Muscle layer of duodenum (tissue), 2 donors: Measurements from ENCODE around the gene ABHD4.
"Not testable (repeated sequence)": the region's sequence is repeated elsewhere in the genome, so short reads cannot be mapped to it uniquely, and the experiment has no call there.

Experiments used
- H3K27ac ChIP-seq: one replicate; pipeline ENCODE4 v1.7.0; 2013; ENCODE audit warnings: mild to moderate bottlenecking, low read length
- H3K27me3 ChIP-seq: one replicate; pipeline ENCODE4 v1.7.0; 2013; ENCODE audit warnings: low read depth, mild to moderate bottlenecking, control low read depth, low read length
- H3K36me3 ChIP-seq, 2 donors: one replicate each; pipeline ENCODE4 v1.7.0; 2013; ENCODE audit warnings: low read length in 2 of 2, control low read depth in 1 of 2, mild to moderate bottlenecking in 1 of 2; ENCODE audit not compliant: insufficient read depth in 2 of 2, control insufficient read depth in 1 of 2
- H3K4me1 ChIP-seq, 2 donors: one replicate each; pipeline ENCODE4 v1.7.0; 2013; ENCODE audit warnings: low read length in 2 of 2, mild to moderate bottlenecking in 2 of 2, control low read depth in 1 of 2, moderate library complexity in 1 of 2; ENCODE audit not compliant: insufficient read depth in 2 of 2, control insufficient read depth in 1 of 2
- H3K4me3 ChIP-seq, 2 donors: one replicate each; pipeline ENCODE4 v1.7.0; 2013; ENCODE audit warnings: low read length in 2 of 2, low read depth in 1 of 2, mild to moderate bottlenecking in 1 of 2
- H3K9me3 ChIP-seq, 2 donors: one replicate each; pipeline ENCODE4 v1.7.0; 2013; ENCODE audit warnings: low read length in 2 of 2, control low read depth in 1 of 2, mild to moderate bottlenecking in 1 of 2; ENCODE audit not compliant: control insufficient read depth in 1 of 2
- donor health status: healthy.

The ABHD4 gene

GRCh38 chr14:22564463-22564862 lies 33.6 kb upstream of the ABHD4 start:
- Histone ChIP-seq H3K4me1 (peaks cover 0 to 9% of the 10 kb centered on the region in 2 donors), H3K9me3 (no peaks in the 10 kb centered on the region), H3K36me3 (peaks cover 0 to 18% of the 10 kb centered on the region in 2 donors), H3K4me3 (no peak overlapping the region), H3K27ac (peak overlapping the region; percentile 29), H3K27me3 (no peaks in the 10 kb centered on the region)

- Histone ChIP-seq H3K4me1 (peaks cover 3 to 8% of the 10 kb centered on the region in 2 donors), H3K9me3 (no peaks in the 10 kb centered on the region), H3K36me3 (peaks cover 0 to 18% of the 10 kb centered on the region in 2 donors), H3K27me3 (no peaks in the 10 kb centered on the region), H3K4me3 (no peak overlapping the region), H3K27ac (no peak overlapping the region)
Observed at GRCh38 chr14:22565391-22565945, 32.6 kb upstream of the ABHD4 start.

DNA sequence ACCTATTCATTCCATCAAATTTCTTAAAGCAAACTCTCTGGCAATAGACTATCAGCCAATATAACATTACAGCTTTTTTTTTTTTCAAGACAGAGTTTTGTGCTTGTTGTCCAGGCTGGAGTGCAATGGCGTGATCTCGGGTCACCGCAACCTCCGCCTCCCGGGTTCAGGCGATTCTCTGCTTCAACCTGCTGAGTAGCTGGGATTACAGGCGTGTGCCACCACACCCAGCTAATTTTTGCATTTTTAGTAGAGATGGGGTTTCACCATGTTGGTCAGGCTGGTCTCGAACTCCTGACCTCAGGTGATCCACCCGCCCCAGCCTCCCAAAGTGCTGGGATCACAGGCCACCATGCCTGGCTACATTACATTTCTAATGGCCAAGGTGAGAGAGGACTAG lies 31.8 kb upstream of the ABHD4 start:
- not testable (repeated sequence) for H3K27me3 ChIP-seq, H3K27ac ChIP-seq, H3K4me3 ChIP-seq, H3K4me1 ChIP-seq, H3K9me3 ChIP-seq
- peaks cover 0 to 22% of the 10 kb centered on the region in 2 donors for H3K36me3 ChIP-seq

DNA sequence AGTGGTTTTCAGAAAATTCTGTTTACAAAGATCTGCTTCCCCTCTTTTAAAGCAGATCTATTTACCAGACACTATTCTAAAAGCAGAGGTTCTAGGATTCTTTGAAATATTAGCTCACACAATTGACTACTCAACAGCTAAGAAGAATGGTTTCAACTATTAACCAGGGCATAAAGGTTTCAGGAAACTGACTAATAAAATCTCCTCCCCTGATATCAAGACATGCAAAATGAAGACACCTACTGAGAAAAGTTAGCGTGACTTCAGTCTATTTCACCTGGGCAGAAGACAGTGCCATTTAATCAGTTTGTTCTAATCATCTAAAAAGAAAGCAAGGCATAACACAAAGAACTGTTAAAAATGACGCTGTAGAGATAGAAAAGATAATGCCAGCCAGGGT lies 31.3 kb upstream of the ABHD4 start:
- no peak overlapping the region for H3K4me3 ChIP-seq
- peaks cover 0 to 25% of the 10 kb centered on the region in 2 donors for H3K36me3 ChIP-seq
- no peaks in the 10 kb centered on the region for H3K27me3 ChIP-seq
- H3K4me1 ChIP-seq: peaks cover 4 to 5% of the 10 kb centered on the region in 2 donors
- H3K27ac ChIP-seq: peak overlapping the region; percentile 33
- H3K9me3 ChIP-seq: no peaks in the 10 kb centered on the region

- Histone ChIP-seq H3K4me1 (peaks cover 4 to 5% of the 10 kb centered on the region in 2 donors), H3K9me3 (no peaks in the 10 kb centered on the region), H3K27ac (peak overlapping the region; percentile 33), H3K27me3 (no peaks in the 10 kb centered on the region), H3K4me3 (no peak overlapping the region), H3K36me3 (peaks cover 5 to 31% of the 10 kb centered on the region in 2 donors)
Observed at GRCh38 chr14:22567437-22567836, 30.7 kb upstream of the ABHD4 start.

DNA sequence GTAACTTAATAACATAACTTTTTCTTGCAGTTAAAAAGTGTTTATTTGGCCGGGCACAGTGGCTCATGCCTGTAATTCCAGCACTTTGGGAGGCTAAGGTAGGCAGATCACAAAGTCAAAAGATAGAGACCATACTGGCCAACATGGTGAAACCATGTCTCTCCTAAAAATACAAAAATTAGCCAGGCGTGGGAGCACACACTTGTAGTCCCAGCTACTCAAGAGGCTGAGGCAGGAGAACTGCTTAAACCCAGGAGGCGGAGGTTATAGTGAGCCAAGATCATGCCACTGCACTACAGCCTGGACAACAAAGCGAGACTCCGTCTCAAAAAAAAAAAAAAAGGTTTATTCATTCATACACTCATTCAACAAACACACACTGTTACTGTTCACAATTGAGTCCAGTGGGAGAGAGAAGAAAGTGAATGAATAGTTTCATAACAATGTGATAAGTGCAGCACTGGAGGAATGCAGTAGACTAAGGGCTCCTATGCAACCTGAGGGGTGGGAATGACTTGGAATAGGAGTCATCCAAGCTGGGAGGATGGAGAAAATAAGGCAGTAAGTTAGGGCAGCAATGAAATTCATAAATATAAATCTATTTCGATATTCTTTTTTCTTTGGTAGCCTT lies 28.9 kb upstream of the ABHD4 start:
- Histone ChIP-seq H3K27me3 (no peaks in the 10 kb centered on the region), H3K36me3 (peaks cover 20 to 30% of the 10 kb centered on the region in 2 donors), H3K9me3 (no peaks in the 10 kb centered on the region), H3K4me1 (peaks cover 0 to 5% of the 10 kb centered on the region in 2 donors), H3K27ac (peak overlapping the region; percentile 20), H3K4me3 (no peak overlapping the region)

DNA sequence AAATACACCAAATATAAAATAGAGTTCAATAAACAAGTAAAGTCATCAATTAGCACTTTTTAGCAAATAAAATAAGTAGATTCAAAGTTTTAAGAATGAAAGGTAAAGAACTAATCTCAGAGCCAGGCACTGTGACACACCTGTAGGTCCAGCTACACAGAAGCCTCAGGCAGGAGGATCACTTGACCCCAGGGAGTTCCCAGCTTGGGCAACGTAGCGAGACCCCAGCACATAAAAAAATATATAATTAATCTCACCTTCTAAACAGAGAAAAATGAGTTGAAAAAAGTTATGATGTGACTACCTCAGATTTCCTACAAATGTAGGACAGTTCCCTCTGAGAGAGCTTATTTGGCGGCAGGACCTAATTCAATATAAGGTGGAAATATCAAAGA lies 28.4 kb upstream of the ABHD4 start:
- Histone ChIP-seq H3K27me3 (no peaks in the 10 kb centered on the region), H3K4me1 (peaks cover 0 to 5% of the 10 kb centered on the region in 2 donors), H3K4me3 (no peak overlapping the region), H3K36me3 (peaks cover 25 to 30% of the 10 kb centered on the region in 2 donors), H3K27ac (peak overlapping the region; percentile 20), H3K9me3 (no peaks in the 10 kb centered on the region)

GRCh38 chr14:22570132-22570949 lies 27.8 kb upstream of the ABHD4 start:
- Histone ChIP-seq H3K27me3 (no peaks in the 10 kb centered on the region), H3K27ac (peak overlapping the region; percentile 20), H3K36me3 (peaks cover 27 to 28% of the 10 kb centered on the region in 2 donors), H3K4me3 (no peak overlapping the region), H3K9me3 (no peaks in the 10 kb centered on the region), H3K4me1 (peaks cover 0 to 5% of the 10 kb centered on the region in 2 donors)

- H3K4me1 ChIP-seq: peaks cover 0 to 5% of the 10 kb centered on the region in 2 donors
- H3K4me3 ChIP-seq: no peak overlapping the region
- H3K27me3 ChIP-seq: no peaks in the 10 kb centered on the region
- H3K27ac ChIP-seq: no peak overlapping the region
- H3K36me3 ChIP-seq: peaks cover 27 to 28% of the 10 kb centered on the region in 2 donors
- H3K9me3 ChIP-seq: no peaks in the 10 kb centered on the region
Observed at GRCh38 chr14:22572562-22573058, 25.5 kb upstream of the ABHD4 start.

DNA sequence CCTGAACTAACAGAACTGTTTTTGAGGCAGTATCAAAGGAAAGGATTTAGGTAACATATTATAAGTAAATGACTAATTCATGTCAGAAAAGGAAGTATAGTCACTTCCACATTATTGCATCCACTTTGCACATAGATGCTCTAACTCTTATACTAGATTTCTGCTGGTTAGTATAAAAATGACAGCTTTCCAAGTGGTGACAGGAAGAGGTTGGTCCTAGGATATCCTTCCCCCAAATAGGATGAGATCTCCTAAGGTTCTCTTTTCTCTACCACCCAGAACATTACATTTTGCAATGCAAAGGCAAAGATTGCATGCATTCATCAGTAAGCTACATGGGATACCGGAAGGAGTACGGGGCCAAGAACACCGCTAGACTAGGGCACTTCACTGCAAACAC lies 24.3 kb upstream of the ABHD4 start:
- H3K36me3 ChIP-seq: peaks cover 27 to 28% of the 10 kb centered on the region in 2 donors
- no peak overlapping the region for H3K27ac ChIP-seq
- no peak overlapping the region for H3K4me3 ChIP-seq
- peaks cover 0 to 5% of the 10 kb centered on the region in 2 donors for H3K4me1 ChIP-seq
- no peaks in the 10 kb centered on the region for H3K27me3 ChIP-seq
- H3K9me3 ChIP-seq: no peaks in the 10 kb centered on the region

GRCh38 chr14:22577334-22577908 lies 20.7 kb upstream of the ABHD4 start:
- no peaks in the 10 kb centered on the region for H3K4me1 ChIP-seq

More at GRCh38 chr14:22577334-22577908, 20.7 kb upstream of the ABHD4 start:
- Histone ChIP-seq H3K27ac (no peak overlapping the region), H3K4me3 (no peak overlapping the region), H3K27me3 (no peaks in the 10 kb centered on the region), H3K9me3 (no peaks in the 10 kb centered on the region), H3K36me3 (peaks cover 14 to 22% of the 10 kb centered on the region in 2 donors)
